ENCODE measurements around the gene ATP6V1A.
"Not testable (repeated sequence)": the region's sequence is repeated elsewhere in the genome, so short reads cannot be mapped to it uniquely, and the experiment has no call there.

ATP6V1A gene

GRCh38 chr3:113812854-113813253, 66.0 kb downstream of the ATP6V1A start:
- H3K4me3 ChIP-seq (ENCODE audit: low read depth, low read length) = no peak overlapping the region

- no peak overlapping the region for H3K4me3 ChIP-seq (ENCODE audit: low read depth, low read length)
Measured at GRCh38 chr3:113819866-113820265, 73.0 kb downstream of the ATP6V1A start.

- no peak overlapping the region for H3K4me3 ChIP-seq (ENCODE audit: low read depth, low read length)
Measured at GRCh38 chr3:113825090-113825489, 78.3 kb downstream of the ATP6V1A start.

- no peak overlapping the region for H3K4me3 ChIP-seq (ENCODE audit: low read depth, low read length)
Measured at GRCh38 chr3:113828600-113828999, 81.8 kb downstream of the ATP6V1A start.

GRCh38 chr3:113829576-113830354, 82.9 kb downstream of the ATP6V1A start:
- H3K4me3 ChIP-seq (ENCODE audit: low read depth, low read length) = no peak overlapping the region

- no peak overlapping the region for H3K4me3 ChIP-seq (ENCODE audit: low read depth, low read length)
Measured at GRCh38 chr3:113831103-113831355, 84.2 kb downstream of the ATP6V1A start.

GRCh38 chr3:113832477-113833164, 85.8 kb downstream of the ATP6V1A start:
- H3K4me3 ChIP-seq (ENCODE audit: low read depth, low read length) = no peak overlapping the region

GRCh38 chr3:113834983-113835382, 88.1 kb downstream of the ATP6V1A start:
- H3K4me3 ChIP-seq (ENCODE audit: low read depth, low read length) = no peak overlapping the region

- H3K4me3 ChIP-seq (ENCODE audit: low read depth, low read length) = peak within 1 kb of the TSS; percentile 60
Measured at GRCh38 chr3:113838631-113839209, 91.9 kb downstream of the ATP6V1A start, which contains the start of gene GRAMD1C. Gene GRAMD1C, plus strand, starts transcription at chr3:113838788. Its CDS starts 122 bp downstream, at chr3:113838910.

GRCh38 chr3:113839551-113839950, 92.7 kb downstream of the ATP6V1A start:
- H3K4me3 ChIP-seq (ENCODE audit: low read depth, low read length) = peak overlapping the region; percentile 60

- H3K4me3 ChIP-seq (ENCODE audit: low read depth, low read length) = no peak overlapping the region
Measured at GRCh38 chr3:113844622-113845222, 97.9 kb downstream of the ATP6V1A start.

- H3K4me3 ChIP-seq (ENCODE audit: low read depth, low read length) = no peak overlapping the region
Measured at GRCh38 chr3:113847247-113847646, 100.4 kb downstream of the ATP6V1A start.

- H3K4me3 ChIP-seq (ENCODE audit: low read depth, low read length) = no peak overlapping the region
Measured at GRCh38 chr3:113847664-113848461, 101.0 kb downstream of the ATP6V1A start.

- not testable (repeated sequence) for H3K4me3 ChIP-seq (ENCODE audit: low read depth, low read length)
Measured at GRCh38 chr3:113849071-113849470, 102.2 kb downstream of the ATP6V1A start.

- H3K4me3 ChIP-seq (ENCODE audit: low read depth, low read length) = not testable (repeated sequence)
Measured at GRCh38 chr3:113849841-113850240, 103.0 kb downstream of the ATP6V1A start.

- H3K4me3 ChIP-seq (ENCODE audit: low read depth, low read length) = not testable (repeated sequence)
Measured at GRCh38 chr3:113850391-113850790, 103.6 kb downstream of the ATP6V1A start.

- no peak overlapping the region for H3K4me3 ChIP-seq (ENCODE audit: low read depth, low read length)
Measured at GRCh38 chr3:113852506-113852905, 105.7 kb downstream of the ATP6V1A start.
